HepG2 (cell line): Measurements from ENCODE around the gene WNK1. TPM values are rescaled to one million over a fixed set of nuclear protein-coding genes. Genes with fewer than 3 reads are reported as not detected.
A peak's percentile ranks its signal among the peaks of the same experiment; 100 is the strongest.

Source experiments
- ATF7-NPFF ChIP-seq: sonication (generic); formaldehyde crosslinking; IDR thresholded peaks from 2 replicates; pipeline ENCODE4 v1.8.1; 2023; ENCODE audit warnings: mild to moderate bottlenecking, low read depth, missing genetic modification reagents, moderate library complexity
- CCDC6 ChIP-seq: sonication (generic); formaldehyde crosslinking; IDR thresholded peaks from 2 replicates; pipeline ENCODE4 v1.8.1; 2022; ENCODE audit warnings: mild to moderate bottlenecking, missing genetic modification reagents, moderate library complexity
- HES4 ChIP-seq: sonication (generic); formaldehyde crosslinking; IDR thresholded peaks from 2 replicates; pipeline ENCODE4 v1.9.0; 2021; ENCODE audit warnings: mild to moderate bottlenecking, missing genetic modification reagents, borderline replicate concordance
- HNF1B ChIP-seq: sonication (generic); formaldehyde crosslinking; IDR thresholded peaks from 2 replicates; pipeline ENCODE4 v1.5.1; 2020; ENCODE audit warnings: mild to moderate bottlenecking, moderate library complexity, missing genetic modification reagents
- KAT7 ChIP-seq: IDR thresholded peaks from 2 replicates; pipeline ENCODE4 v1.6.1; 2018; ENCODE audit warnings: borderline replicate concordance, missing compliant biosample characterization
- MAZ ChIP-seq, 2 experiments: sonication (generic) in 1 of 2; formaldehyde crosslinking in 1 of 2; IDR thresholded peaks; 2 replicates each; pipeline versions ENCODE4 v1.5.0 to v1.6.1; 2012 to 2020; ENCODE audit warnings: low read depth in 2 of 2, mild to moderate bottlenecking in 2 of 2, borderline replicate concordance in 1 of 2, improper control_type of control experiment in 1 of 2, low read length in 1 of 2, missing genetic modification reagents in 1 of 2, moderate library complexity in 1 of 2
- NFE2 ChIP-seq: sonication (generic); formaldehyde crosslinking; IDR thresholded peaks from 2 replicates; pipeline ENCODE4 v1.4.0; 2020; ENCODE audit warnings: missing genetic modification reagents
- PHF8 ChIP-seq: sonication (generic); formaldehyde crosslinking; IDR thresholded peaks from 2 replicates; pipeline ENCODE4 v1.5.0; 2020; ENCODE audit warnings: missing genetic modification reagents
- REXO4 ChIP-seq: sonication (generic); formaldehyde crosslinking; IDR thresholded peaks from 2 replicates; pipeline ENCODE4 v1.8.0; 2022; ENCODE audit warnings: missing genetic modification reagents, mild to moderate bottlenecking, borderline replicate concordance
- SIN3A ChIP-seq: IDR thresholded peaks from 2 replicates; pipeline ENCODE4 v1.6.1; 2011; ENCODE audit warnings: low read depth, mild to moderate bottlenecking, control low read depth, low read length, borderline replicate concordance
- SRF ChIP-seq: IDR thresholded peaks from 2 replicates; pipeline ENCODE4 v1.6.1; 2011; ENCODE audit warnings: mild to moderate bottlenecking, low read depth, low read length, moderate library complexity
- SSRP1 ChIP-seq: IDR thresholded peaks from 2 replicates; pipeline ENCODE4 v1.6.1; 2016; ENCODE audit warnings: control low read depth
- ZFX ChIP-seq: sonication (generic); formaldehyde crosslinking; IDR thresholded peaks from 2 replicates; pipeline ENCODE4 v1.4.0; 2020; ENCODE audit warnings: mild to moderate bottlenecking, low read depth, missing genetic modification reagents, moderate library complexity
- ZNF564 ChIP-seq: sonication (generic); formaldehyde crosslinking; IDR thresholded peaks from 2 replicates; pipeline ENCODE4 v1.8.1; 2023; ENCODE audit warnings: mild to moderate bottlenecking, missing genetic modification reagents
- ZNF607 ChIP-seq: sonication (generic); formaldehyde crosslinking; IDR thresholded peaks from 2 replicates; pipeline ENCODE4 v1.5.1; 2020; ENCODE audit warnings: missing genetic modification reagents, mild to moderate bottlenecking, borderline replicate concordance
- ZNF691 ChIP-seq: sonication (generic); formaldehyde crosslinking; IDR thresholded peaks from 2 replicates; pipeline ENCODE4 v1.4.0; 2020; ENCODE audit warnings: missing genetic modification reagents, low read depth, mild to moderate bottlenecking, borderline replicate concordance
- ZNF773 ChIP-seq: sonication (generic); formaldehyde crosslinking; IDR thresholded peaks from 2 replicates; pipeline ENCODE4 v1.4.0; 2020; ENCODE audit warnings: missing genetic modification reagents, borderline replicate concordance
- ZNF850 ChIP-seq: sonication (generic); formaldehyde crosslinking; conservative IDR thresholded peaks from 2 replicates; pipeline ENCODE4 v1.9.0; 2021; ENCODE audit warnings: mild to moderate bottlenecking, missing genetic modification reagents
- polyA plus RNA-seq, 8 experiments: library from polyadenylated mRNA; depleted of rRNA in 3 of 8; stranded (reverse) in 7 of 8; unstranded in 1 of 8; fragments of >200 nt; fragmentation: Illumina TruSeq in 4 of 8; extraction: Trizol in 4 of 8; gene quantifications; 2 replicates each; pipeline versions ENCODE4 v1.2.1 to v1.2.3, GENCODE V29; 2011 to 2016; ENCODE audit warnings: low read depth in 4 of 8, missing spikeins in 1 of 8, mixed read lengths in 1 of 8; ENCODE audit not compliant: insufficient read depth in 1 of 8
- total RNA-seq, 5 experiments: library from RNA; depleted of rRNA; stranded (reverse); fragments of >200 nt; fragmentation: Illumina TruSeq; extraction: Trizol; gene quantifications; 2 replicates each; pipeline ENCODE4 v1.2.3, GENCODE V29; 2016; ENCODE audit warnings: low read depth in 1 of 5
- TF ChIP-seq, protein P1 (sequence below): sonication (generic); formaldehyde crosslinking; IDR thresholded peaks from 2 replicates; pipeline ENCODE4 v1.4.0; 2020; ENCODE audit warnings: missing genetic modification reagents, borderline replicate concordance
- TF ChIP-seq, protein P2 (sequence below): IDR thresholded peaks from 2 replicates; pipeline ENCODE4 v1.6.1; 2012; ENCODE audit warnings: inconsistent platforms

WNK1 gene
- total and polyA plus RNA-seq, 2 of the 13 experiments (the other 11 are each of a cell fraction or from before 2014, with no cell fraction given): 31.1 to 54.8 TPM

DNA sequence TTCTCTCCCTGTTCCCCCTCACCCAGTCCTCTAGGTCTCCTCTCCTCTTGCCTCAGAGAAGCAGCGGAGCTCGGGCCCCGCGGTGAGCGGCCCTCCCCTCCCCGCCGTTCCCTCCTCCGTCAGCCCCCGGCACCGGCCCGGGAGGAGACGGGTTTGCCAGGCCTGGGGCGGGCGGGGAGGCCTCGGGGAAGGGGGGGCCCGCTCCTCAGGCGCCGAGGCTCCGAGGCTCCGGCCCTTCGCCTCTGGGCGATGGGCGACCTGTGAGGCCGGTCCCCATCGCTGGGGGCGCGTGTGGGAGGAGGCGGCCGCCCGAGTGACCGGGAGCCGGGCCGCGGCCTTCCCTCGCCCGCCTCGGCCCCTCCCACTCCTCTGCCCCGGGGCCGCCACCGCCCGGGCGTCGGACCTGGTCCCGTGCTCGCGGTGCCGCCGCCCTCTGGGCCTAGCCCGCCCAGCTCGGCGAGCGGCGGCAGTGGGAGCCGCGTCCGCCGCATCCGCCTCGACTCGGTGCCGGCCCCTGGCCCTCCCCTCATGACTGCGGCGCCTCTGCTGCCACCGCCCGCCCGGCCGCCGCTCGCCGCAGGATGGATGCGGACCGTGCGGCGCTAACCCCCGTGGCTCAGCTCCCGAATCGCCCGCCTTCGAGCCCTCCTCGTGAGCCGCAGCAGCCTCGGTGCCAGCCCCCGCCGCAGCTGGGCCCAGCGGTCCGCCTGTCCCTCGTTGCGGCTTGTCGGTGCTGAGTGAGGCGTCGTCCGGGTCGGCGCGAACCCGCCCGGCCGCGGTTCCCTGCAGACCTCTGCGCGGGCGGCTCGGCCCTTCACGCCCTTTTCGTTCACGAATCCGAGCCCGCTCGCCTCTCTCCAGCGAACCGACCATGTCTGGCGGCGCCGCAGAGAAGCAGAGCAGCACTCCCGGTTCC, 574 bp downstream of the WNK1 start (continued):
- TF ChIP-seq, protein P1, sequence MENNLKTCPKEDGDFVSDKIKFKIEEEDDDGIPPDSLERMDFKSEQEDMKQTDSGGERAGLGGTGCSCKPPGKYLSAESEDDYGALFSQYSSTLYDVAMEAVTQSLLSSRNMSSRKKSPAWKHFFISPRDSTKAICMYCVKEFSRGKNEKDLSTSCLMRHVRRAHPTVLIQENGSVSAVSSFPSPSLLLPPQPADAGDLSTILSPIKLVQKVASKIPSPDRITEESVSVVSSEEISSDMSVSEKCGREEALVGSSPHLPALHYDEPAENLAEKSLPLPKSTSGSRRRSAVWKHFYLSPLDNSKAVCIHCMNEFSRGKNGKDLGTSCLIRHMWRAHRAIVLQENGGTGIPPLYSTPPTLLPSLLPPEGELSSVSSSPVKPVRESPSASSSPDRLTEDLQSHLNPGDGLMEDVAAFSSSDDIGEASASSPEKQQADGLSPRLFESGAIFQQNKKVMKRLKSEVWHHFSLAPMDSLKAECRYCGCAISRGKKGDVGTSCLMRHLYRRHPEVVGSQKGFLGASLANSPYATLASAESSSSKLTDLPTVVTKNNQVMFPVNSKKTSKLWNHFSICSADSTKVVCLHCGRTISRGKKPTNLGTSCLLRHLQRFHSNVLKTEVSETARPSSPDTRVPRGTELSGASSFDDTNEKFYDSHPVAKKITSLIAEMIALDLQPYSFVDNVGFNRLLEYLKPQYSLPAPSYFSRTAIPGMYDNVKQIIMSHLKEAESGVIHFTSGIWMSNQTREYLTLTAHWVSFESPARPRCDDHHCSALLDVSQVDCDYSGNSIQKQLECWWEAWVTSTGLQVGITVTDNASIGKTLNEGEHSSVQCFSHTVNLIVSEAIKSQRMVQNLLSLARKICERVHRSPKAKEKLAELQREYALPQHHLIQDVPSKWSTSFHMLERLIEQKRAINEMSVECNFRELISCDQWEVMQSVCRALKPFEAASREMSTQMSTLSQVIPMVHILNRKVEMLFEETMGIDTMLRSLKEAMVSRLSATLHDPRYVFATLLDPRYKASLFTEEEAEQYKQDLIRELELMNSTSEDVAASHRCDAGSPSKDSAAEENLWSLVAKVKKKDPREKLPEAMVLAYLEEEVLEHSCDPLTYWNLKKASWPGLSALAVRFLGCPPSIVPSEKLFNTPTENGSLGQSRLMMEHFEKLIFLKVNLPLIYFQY (CRISPR knock-in tag): 0 out of 2 replicates have a peak, but pooled peaks have one; percentile 44
- TF ChIP-seq, protein P2, sequence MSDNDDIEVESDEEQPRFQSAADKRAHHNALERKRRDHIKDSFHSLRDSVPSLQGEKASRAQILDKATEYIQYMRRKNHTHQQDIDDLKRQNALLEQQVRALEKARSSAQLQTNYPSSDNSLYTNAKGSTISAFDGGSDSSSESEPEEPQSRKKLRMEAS: peak; percentile 12; the same call in 1 of the 2 replicates
- TF ChIP-seq ZNF850 (CRISPR knock-in tag) (0 out of 2 replicates have a peak, but pooled peaks have one; percentile 35), HNF1B (0 out of 2 replicates have a peak, but pooled peaks have one; percentile 1), ZNF773 (CRISPR knock-in tag) (peak; percentile 25; the same call in 1 of the 2 replicates), ZFX (peak; percentile 61; the same call in 1 of the 2 replicates), ZNF691 (CRISPR knock-in tag) (no peak), SIN3A (peak; percentile 51; the same call in 1 of the 2 replicates), ZNF607 (CRISPR knock-in tag) (peak; percentile 37; the same call in 1 of the 2 replicates), NFE2 (CRISPR knock-in tag) (no peak), SRF (no peak), REXO4 (CRISPR knock-in tag) (no peak), HES4 (CRISPR knock-in tag) (peak; percentile 46; the same call in 1 of the 2 replicates), SSRP1 (CRISPR knock-in tag) (no peak), KAT7 (peak; percentile 76; the same call in 1 of the 2 replicates), CCDC6 (CRISPR knock-in tag) (peak; percentile 35; the same call in 1 of the 2 replicates), ATF7-NPFF (CRISPR knock-in tag) (peak; percentile 11; the same call in 1 of the 2 replicates), MAZ (IDR thresholded peaks at IDR 0.05; ENCODE audit: borderline replicate concordance, low read depth, low read length) (no peak), MAZ (CRISPR knock-in tag; IDR thresholded peaks at IDR 0.05; ENCODE audit: low read depth) (peak; percentile 63), PHF8 (peak; percentile 69), ZNF564 (CRISPR knock-in tag) (peak; percentile 42; the same call in 1 of the 2 replicates)
